GM21529 (cell line): ENCODE data around the gene XPNPEP3.

ENCODE experiments used
- ATAC-seq: cut with Tn5 transposase; IDR thresholded peaks from one replicate; pipeline ENCODE4 v1.9.1; 2021; ENCODE audit not compliant: unreplicated experiment

XPNPEP3 gene

GRCh38 chr22:40928657-40929056 is 71.7 kb downstream of the XPNPEP3 start:
- ATAC-seq, result no peak

GRCh38 chr22:40932396-40932795 is 75.4 kb downstream of the XPNPEP3 start:
- ATAC-seq, result no peak

GRCh38 chr22:40939202-40939601 is 82.3 kb downstream of the XPNPEP3 start:
- no peak for ATAC-seq

GRCh38 chr22:40950962-40951794 is 94.2 kb downstream of the XPNPEP3 start, which contains the start of gene RBX1:
RBX1 (plus strand) TSS chr22:40951378; CDS start chr22:40951399, 21 bp downstream.
- peak; percentile 73 for ATAC-seq

- no peak for ATAC-seq
Measured at GRCh38 chr22:40951795-40952605, 95.1 kb downstream of the XPNPEP3 start.

- ATAC-seq, result no peak
Measured at GRCh38 chr22:40953471-40953870, 96.5 kb downstream of the XPNPEP3 start.

GRCh38 chr22:40954113-40954512 is 97.2 kb downstream of the XPNPEP3 start:
- ATAC-seq, result no peak

- no peak for ATAC-seq
Measured at GRCh38 chr22:40955571-40955970, 98.6 kb downstream of the XPNPEP3 start.

GRCh38 chr22:40957601-40958000 is 100.7 kb downstream of the XPNPEP3 start:
- ATAC-seq, result no peak

GRCh38 chr22:40958299-40958698 is 101.4 kb downstream of the XPNPEP3 start:
- ATAC-seq, result no peak

GRCh38 chr22:40960145-40960544 is 103.2 kb downstream of the XPNPEP3 start:
- ATAC-seq, result no peak

- ATAC-seq, result no peak
Measured at GRCh38 chr22:40965936-40966725, 109.2 kb downstream of the XPNPEP3 start.

GRCh38 chr22:40966726-40967085 is 109.8 kb downstream of the XPNPEP3 start:
- no peak for ATAC-seq

GRCh38 chr22:40967111-40967760 is 110.3 kb downstream of the XPNPEP3 start:
- no peak for ATAC-seq

- no peak for ATAC-seq
Measured at GRCh38 chr22:40972587-40972986, 115.6 kb downstream of the XPNPEP3 start.

GRCh38 chr22:40973144-40973543 is 116.2 kb downstream of the XPNPEP3 start:
- no peak for ATAC-seq

GRCh38 chr22:40975366-40975765 is 118.4 kb downstream of the XPNPEP3 start:
- ATAC-seq, result no peak

- ATAC-seq, result no peak
Measured at GRCh38 chr22:40976866-40977700, 120.1 kb downstream of the XPNPEP3 start.

GRCh38 chr22:40979198-40979597 is 122.2 kb downstream of the XPNPEP3 start:
- ATAC-seq, result no peak

- ATAC-seq, result no peak
Measured at GRCh38 chr22:40979871-40980270, 122.9 kb downstream of the XPNPEP3 start.
